ENCODE measurements around the gene IFI35.

- no peak for TF ChIP-seq ZNF219 (CRISPR knock-in tag; IDR thresholded peaks at IDR 0.05; ENCODE audit: borderline replicate concordance)
- no peak for TF ChIP-seq CTCF (IDR thresholded peaks at IDR 0.05)
- TF ChIP-seq IRF2 (CRISPR knock-in tag; IDR thresholded peaks at IDR 0.05; ENCODE audit: borderline replicate concordance, low read depth): no peak
- TF ChIP-seq ZNF512 (CRISPR knock-in tag; IDR thresholded peaks at IDR 0.05; ENCODE audit: borderline replicate concordance): no peak
- TF ChIP-seq STAT6 (CRISPR knock-in tag; conservative IDR thresholded peaks at IDR 0.05; ENCODE audit: low read depth): no peak
- TF ChIP-seq ZNF121 (CRISPR knock-in tag; IDR thresholded peaks at IDR 0.05): no peak
- no peak for TF ChIP-seq USF1 (CRISPR knock-in tag; IDR thresholded peaks at IDR 0.05)
- no peak for TF ChIP-seq USF2 (CRISPR knock-in tag; IDR thresholded peaks at IDR 0.05)
- TF ChIP-seq, protein P1, sequence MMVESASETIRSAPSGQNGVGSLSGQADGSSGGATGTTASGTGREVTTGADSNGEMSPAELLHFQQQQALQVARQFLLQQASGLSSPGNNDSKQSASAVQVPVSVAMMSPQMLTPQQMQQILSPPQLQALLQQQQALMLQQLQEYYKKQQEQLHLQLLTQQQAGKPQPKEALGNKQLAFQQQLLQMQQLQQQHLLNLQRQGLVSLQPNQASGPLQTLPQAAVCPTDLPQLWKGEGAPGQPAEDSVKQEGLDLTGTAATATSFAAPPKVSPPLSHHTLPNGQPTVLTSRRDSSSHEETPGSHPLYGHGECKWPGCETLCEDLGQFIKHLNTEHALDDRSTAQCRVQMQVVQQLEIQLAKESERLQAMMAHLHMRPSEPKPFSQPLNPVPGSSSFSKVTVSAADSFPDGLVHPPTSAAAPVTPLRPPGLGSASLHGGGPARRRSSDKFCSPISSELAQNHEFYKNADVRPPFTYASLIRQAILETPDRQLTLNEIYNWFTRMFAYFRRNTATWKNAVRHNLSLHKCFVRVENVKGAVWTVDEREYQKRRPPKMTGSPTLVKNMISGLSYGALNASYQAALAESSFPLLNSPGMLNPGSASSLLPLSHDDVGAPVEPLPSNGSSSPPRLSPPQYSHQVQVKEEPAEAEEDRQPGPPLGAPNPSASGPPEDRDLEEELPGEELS (CRISPR knock-in tag; IDR thresholded peaks at IDR 0.05): no peak
- TF ChIP-seq, protein P2, sequence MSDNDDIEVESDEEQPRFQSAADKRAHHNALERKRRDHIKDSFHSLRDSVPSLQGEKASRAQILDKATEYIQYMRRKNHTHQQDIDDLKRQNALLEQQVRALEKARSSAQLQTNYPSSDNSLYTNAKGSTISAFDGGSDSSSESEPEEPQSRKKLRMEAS (CRISPR knock-in tag; IDR thresholded peaks at IDR 0.05): no peak
- no peak for TF ChIP-seq MXD4 (CRISPR knock-in tag; IDR thresholded peaks at IDR 0.05; ENCODE audit: borderline replicate concordance)
- TF ChIP-seq, protein P3, sequence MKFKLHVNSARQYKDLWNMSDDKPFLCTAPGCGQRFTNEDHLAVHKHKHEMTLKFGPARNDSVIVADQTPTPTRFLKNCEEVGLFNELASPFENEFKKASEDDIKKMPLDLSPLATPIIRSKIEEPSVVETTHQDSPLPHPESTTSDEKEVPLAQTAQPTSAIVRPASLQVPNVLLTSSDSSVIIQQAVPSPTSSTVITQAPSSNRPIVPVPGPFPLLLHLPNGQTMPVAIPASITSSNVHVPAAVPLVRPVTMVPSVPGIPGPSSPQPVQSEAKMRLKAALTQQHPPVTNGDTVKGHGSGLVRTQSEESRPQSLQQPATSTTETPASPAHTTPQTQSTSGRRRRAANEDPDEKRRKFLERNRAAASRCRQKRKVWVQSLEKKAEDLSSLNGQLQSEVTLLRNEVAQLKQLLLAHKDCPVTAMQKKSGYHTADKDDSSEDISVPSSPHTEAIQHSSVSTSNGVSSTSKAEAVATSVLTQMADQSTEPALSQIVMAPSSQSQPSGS (CRISPR knock-in tag; IDR thresholded peaks at IDR 0.05; ENCODE audit: borderline replicate concordance, low read depth): no peak
Measured at GRCh38 chr17:42992872-42993271, 13.7 kb upstream of the IFI35 start.

Measured in WTC11 (cell line).